ENCODE results near the gene CFAP45. TPM values are rescaled to one million over a fixed set of nuclear protein-coding genes. Genes with fewer than 3 reads are reported as not detected.

CFAP45 gene
- total RNA-seq, 1 experiment from 2014 or later: 0.40 TPM

GRCh38 chr1:159941591-159942560, 41.9 kb upstream of the CFAP45 start:
- H3K4me1 Mint-ChIP-seq (ENCODE audit: insufficient read depth, unreplicated experiment): peaks cover 30% of the 10 kb centered on the region
- BruUV-seq (replicated peaks): no TSS peak
- no peak for DNase-seq (ENCODE audit: unreplicated experiment)
- no peaks in the 10 kb centered on the region for H3K9me3 Mint-ChIP-seq (ENCODE audit: unreplicated experiment)
- no peak for TF ChIP-seq CTCF (IDR thresholded peaks at IDR 0.05; ENCODE audit: unreplicated experiment)
- ChIA-PET POLR2A (interaction anchor here (0.6 to 1.2 kb wide), 2 partner anchors 29 to 58 kb away, joined by 3 read pairs; no protein-coding TSS in a partner anchor), CTCF (interaction anchor here (0.9 to 52.4 kb wide), 3 partner anchors 10 to 721 kb away, joined by 3 to 1675 read pairs (median 7); no protein-coding TSS in a partner anchor)
- intact Hi-C loops (cut with micrococcal nuclease): no loop called here
- H3K27me3 Mint-ChIP-seq (ENCODE audit: insufficient read depth, unreplicated experiment): no peaks in the 10 kb centered on the region
- H3K36me3 Mint-ChIP-seq (ENCODE audit: insufficient read depth, unreplicated experiment): no peaks in the 10 kb centered on the region
- no peak overlapping the region for H3K4me3 Mint-ChIP-seq (ENCODE audit: unreplicated experiment)
- no peak overlapping the region for H3K27ac Mint-ChIP-seq (ENCODE audit: low read depth, unreplicated experiment)

- Mint-ChIP-seq H3K27ac (ENCODE audit: low read depth, unreplicated experiment) (no peak overlapping the region), H3K9me3 (ENCODE audit: unreplicated experiment) (no peaks in the 10 kb centered on the region), H3K36me3 (ENCODE audit: insufficient read depth, unreplicated experiment) (no peaks in the 10 kb centered on the region), H3K4me1 (ENCODE audit: insufficient read depth, unreplicated experiment) (peaks cover 31% of the 10 kb centered on the region), H3K4me3 (ENCODE audit: unreplicated experiment) (no peak overlapping the region), H3K27me3 (ENCODE audit: insufficient read depth, unreplicated experiment) (no peaks in the 10 kb centered on the region)
- no peak for DNase-seq (ENCODE audit: unreplicated experiment)
- intact Hi-C loops (cut with micrococcal nuclease): no loop called here
- TF ChIP-seq CTCF (IDR thresholded peaks at IDR 0.05; ENCODE audit: unreplicated experiment): no peak
- ChIA-PET POLR2A (interaction anchor here (0.6 to 1.2 kb wide), 3 partner anchors 29 to 789 kb away, joined by 3 to 4 read pairs (median 3); no protein-coding TSS in a partner anchor), CTCF (interaction anchor here (0.9 to 52.4 kb wide), 5 partner anchors 11 to 720 kb away, joined by 3 to 1675 read pairs (median 19); partner anchors contain the start of gene TAGLN2)
- BruUV-seq (replicated peaks): no TSS peak
Observed at GRCh38 chr1:159941141-159941540, 41.2 kb upstream of the CFAP45 start.

- Mint-ChIP-seq H3K27me3 (ENCODE audit: insufficient read depth, unreplicated experiment) (no peaks in the 10 kb centered on the region), H3K9me3 (ENCODE audit: unreplicated experiment) (no peaks in the 10 kb centered on the region), H3K4me1 (ENCODE audit: insufficient read depth, unreplicated experiment) (peaks cover 25% of the 10 kb centered on the region), H3K36me3 (ENCODE audit: insufficient read depth, unreplicated experiment) (no peaks in the 10 kb centered on the region), H3K27ac (ENCODE audit: low read depth, unreplicated experiment) (no peak overlapping the region), H3K4me3 (ENCODE audit: unreplicated experiment) (no peak overlapping the region)
- ChIA-PET CTCF (interaction anchor here (0.6 to 52.4 kb wide), 15 partner anchors 10 to 767 kb away, joined by 3 to 1675 read pairs (median 6); partner anchors contain the start of gene TAGLN2), POLR2A (interaction anchor here (1.2 to 4.4 kb wide), 4 partner anchors 9 to 91 kb away, joined by 3 to 38 read pairs (median 8); no protein-coding TSS in a partner anchor)
- BruUV-seq (replicated peaks): no TSS peak
- intact Hi-C loops (cut with micrococcal nuclease): no loop called here
- no peak for TF ChIP-seq CTCF (IDR thresholded peaks at IDR 0.05; ENCODE audit: unreplicated experiment)
- no peak for DNase-seq (ENCODE audit: unreplicated experiment)
Observed at GRCh38 chr1:159940006-159940620, 40.1 kb upstream of the CFAP45 start.

- ChIA-PET CTCF (interaction anchor here (0.6 to 52.4 kb wide), 20 partner anchors 10 to 313 kb away, joined by 3 to 1675 read pairs (median 4); partner anchors contain the start of gene TAGLN2), POLR2A (interaction anchor here (0.8 to 4.4 kb wide), 5 partner anchors 9 to 91 kb away, joined by 4 to 38 read pairs (median 7); partner anchors contain the start of gene TAGLN2)
- intact Hi-C loops (cut with micrococcal nuclease): loop anchor here (10.0 kb wide), 2 partner anchors 135 to 435 kb away; partner anchors contain the start of gene KCNJ10
- BruUV-seq (replicated peaks): no TSS peak
- H3K4me3 Mint-ChIP-seq (ENCODE audit: unreplicated experiment): no peak overlapping the region
- DNase-seq (ENCODE audit: unreplicated experiment): no peak
- no peaks in the 10 kb centered on the region for H3K27me3 Mint-ChIP-seq (ENCODE audit: insufficient read depth, unreplicated experiment)
- no peaks in the 10 kb centered on the region for H3K36me3 Mint-ChIP-seq (ENCODE audit: insufficient read depth, unreplicated experiment)
- TF ChIP-seq CTCF (IDR thresholded peaks at IDR 0.05; ENCODE audit: unreplicated experiment): no peak
- peaks cover 21% of the 10 kb centered on the region for H3K4me1 Mint-ChIP-seq (ENCODE audit: insufficient read depth, unreplicated experiment)
- no peaks in the 10 kb centered on the region for H3K9me3 Mint-ChIP-seq (ENCODE audit: unreplicated experiment)
- no peak overlapping the region for H3K27ac Mint-ChIP-seq (ENCODE audit: low read depth, unreplicated experiment)
Observed at GRCh38 chr1:159939678-159940002, 39.7 kb upstream of the CFAP45 start.

All from MCF 10A (cell line).